ENCODE data around the gene F2.

The F2 gene

GRCh38 chr11:46721286-46721685, 2.3 kb downstream of the F2 start:
- H3K27ac ChIP-seq, result no peak overlapping the region
- no peaks in the 10 kb centered on the region for H3K79me2 ChIP-seq
- H3K4me3 ChIP-seq (ENCODE audit: low read depth, low read length), result no peak overlapping the region
- H3K9me3 ChIP-seq (ENCODE audit: control insufficient read depth, low read length), result no peaks in the 10 kb centered on the region
- H3K4me2 ChIP-seq (ENCODE audit: low read length), result no peak overlapping the region
- no peaks in the 10 kb centered on the region for H3K27me3 ChIP-seq (ENCODE audit: control insufficient read depth, insufficient read depth, low read length)
- no peaks in the 10 kb centered on the region for H3K36me3 ChIP-seq (ENCODE audit: control insufficient read depth, insufficient read depth, low read length)
- no peaks in the 10 kb centered on the region for H3K4me1 ChIP-seq
- TF ChIP-seq, protein P1, sequence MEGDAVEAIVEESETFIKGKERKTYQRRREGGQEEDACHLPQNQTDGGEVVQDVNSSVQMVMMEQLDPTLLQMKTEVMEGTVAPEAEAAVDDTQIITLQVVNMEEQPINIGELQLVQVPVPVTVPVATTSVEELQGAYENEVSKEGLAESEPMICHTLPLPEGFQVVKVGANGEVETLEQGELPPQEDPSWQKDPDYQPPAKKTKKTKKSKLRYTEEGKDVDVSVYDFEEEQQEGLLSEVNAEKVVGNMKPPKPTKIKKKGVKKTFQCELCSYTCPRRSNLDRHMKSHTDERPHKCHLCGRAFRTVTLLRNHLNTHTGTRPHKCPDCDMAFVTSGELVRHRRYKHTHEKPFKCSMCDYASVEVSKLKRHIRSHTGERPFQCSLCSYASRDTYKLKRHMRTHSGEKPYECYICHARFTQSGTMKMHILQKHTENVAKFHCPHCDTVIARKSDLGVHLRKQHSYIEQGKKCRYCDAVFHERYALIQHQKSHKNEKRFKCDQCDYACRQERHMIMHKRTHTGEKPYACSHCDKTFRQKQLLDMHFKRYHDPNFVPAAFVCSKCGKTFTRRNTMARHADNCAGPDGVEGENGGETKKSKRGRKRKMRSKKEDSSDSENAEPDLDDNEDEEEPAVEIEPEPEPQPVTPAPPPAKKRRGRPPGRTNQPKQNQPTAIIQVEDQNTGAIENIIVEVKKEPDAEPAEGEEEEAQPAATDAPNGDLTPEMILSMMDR (IDR thresholded peaks at IDR 0.05), result no peak
- H2AFZ ChIP-seq, result no peak overlapping the region
- no peak overlapping the region for H3K9ac ChIP-seq

- Histone ChIP-seq H3K4me2 (ENCODE audit: low read length) (no peak overlapping the region), H3K27ac (no peak overlapping the region), H3K27me3 (ENCODE audit: control insufficient read depth, insufficient read depth, low read length) (no peaks in the 10 kb centered on the region), H3K4me1 (no peaks in the 10 kb centered on the region), H3K9ac (no peak overlapping the region), H3K4me3 (ENCODE audit: low read depth, low read length) (no peak overlapping the region), H3K9me3 (ENCODE audit: control insufficient read depth, low read length) (no peaks in the 10 kb centered on the region), H3K36me3 (ENCODE audit: control insufficient read depth, insufficient read depth, low read length) (no peaks in the 10 kb centered on the region), H3K79me2 (no peaks in the 10 kb centered on the region), H2AFZ (no peak overlapping the region)
- TF ChIP-seq, protein P1 (IDR thresholded peaks at IDR 0.05), result no peak
Measured at GRCh38 chr11:46722566-46723358, 3.7 kb downstream of the F2 start.

- H3K79me2 ChIP-seq, result no peaks in the 10 kb centered on the region
- H3K27me3 ChIP-seq (ENCODE audit: control insufficient read depth, insufficient read depth, low read length), result no peaks in the 10 kb centered on the region
- H3K4me3 ChIP-seq (ENCODE audit: low read depth, low read length), result no peak overlapping the region
- no peak overlapping the region for H3K4me2 ChIP-seq (ENCODE audit: low read length)
- no peak overlapping the region for H2AFZ ChIP-seq
- no peak overlapping the region for H3K27ac ChIP-seq
- no peaks in the 10 kb centered on the region for H3K9me3 ChIP-seq (ENCODE audit: control insufficient read depth, low read length)
- no peaks in the 10 kb centered on the region for H3K4me1 ChIP-seq
- TF ChIP-seq, protein P1 (IDR thresholded peaks at IDR 0.05), result no peak
- no peaks in the 10 kb centered on the region for H3K36me3 ChIP-seq (ENCODE audit: control insufficient read depth, insufficient read depth, low read length)
- H3K9ac ChIP-seq, result no peak overlapping the region
Measured at GRCh38 chr11:46723359-46723680, 4.3 kb downstream of the F2 start.

DNA sequence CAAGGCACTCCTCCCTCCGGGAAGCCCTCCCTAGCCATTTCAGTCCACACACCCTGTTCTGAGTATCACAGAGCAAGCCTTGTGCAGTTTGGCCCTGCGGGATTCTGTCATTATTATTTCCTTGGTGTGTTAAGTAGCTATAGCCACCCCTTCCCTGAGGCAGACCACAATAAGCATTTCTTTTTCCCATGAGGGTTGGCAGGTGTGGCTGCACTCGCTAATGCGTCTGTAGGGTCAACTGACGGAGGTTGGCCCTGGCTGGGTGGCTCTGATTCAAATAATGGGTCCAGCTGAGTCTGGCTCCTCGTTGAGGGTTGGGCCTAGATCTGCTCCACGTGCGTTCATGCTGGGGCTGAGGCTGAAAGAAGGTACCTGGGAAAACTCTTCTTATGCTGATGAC, 5.1 kb downstream of the F2 start:
- TF ChIP-seq, protein P1 (IDR thresholded peaks at IDR 0.05), result no peak
- no peaks in the 10 kb centered on the region for H3K4me1 ChIP-seq
- H3K36me3 ChIP-seq (ENCODE audit: control insufficient read depth, insufficient read depth, low read length), result no peaks in the 10 kb centered on the region
- no peaks in the 10 kb centered on the region for H3K79me2 ChIP-seq
- no peaks in the 10 kb centered on the region for H3K9me3 ChIP-seq (ENCODE audit: control insufficient read depth, low read length)
- no peak overlapping the region for H3K9ac ChIP-seq
- no peak overlapping the region for H3K27ac ChIP-seq
- H2AFZ ChIP-seq, result no peak overlapping the region
- no peaks in the 10 kb centered on the region for H3K27me3 ChIP-seq (ENCODE audit: control insufficient read depth, insufficient read depth, low read length)
- H3K4me3 ChIP-seq (ENCODE audit: low read depth, low read length), result no peak overlapping the region
- H3K4me2 ChIP-seq (ENCODE audit: low read length), result no peak overlapping the region
